GM23248 (cell line): ENCODE results near the gene SV2C. TPM values are rescaled to one million over a fixed set of nuclear protein-coding genes. Genes with fewer than 3 reads are reported as not detected.
"Not testable (repeated sequence)": the region's sequence is repeated elsewhere in the genome, so short reads cannot be mapped to it uniquely, and the experiment has no call there.

Source experiments
- DNase-seq: peaks from one replicate; pipeline ENCODE4 v3.0.0-alpha.2; 2015
- H2AFZ ChIP-seq: fragments of 200-600 bp; sonication (generic); 2 replicates; pipeline ENCODE4 v1.6.1; 2016; ENCODE audit warnings: antibody characterized with exemption
- H3F3A ChIP-seq: fragments of 200-600 bp; sonication (generic); 2 replicates; pipeline ENCODE4 v1.6.1; 2016; ENCODE audit warnings: mild to moderate bottlenecking, antibody characterized with exemption, mixed run types; ENCODE audit not compliant: insufficient read depth
- H3K27ac ChIP-seq: fragments of 200-600 bp; sonication (generic); 2 replicates; pipeline ENCODE4 v1.5.1; 2016; ENCODE audit warnings: mild to moderate bottlenecking
- H3K27me3 ChIP-seq: fragments of 200-600 bp; sonication (generic); replicated peaks from 2 replicates; pipeline ENCODE4 v1.6.1; 2016; ENCODE audit warnings: mild to moderate bottlenecking; ENCODE audit not compliant: insufficient read depth
- H3K36me3 ChIP-seq: fragments of 200-600 bp; sonication (generic); 2 replicates; pipeline ENCODE4 v1.6.1; 2016; ENCODE audit warnings: low read depth, mild to moderate bottlenecking
- H3K4me1 ChIP-seq: fragments of 200-600 bp; sonication (generic); 2 replicates; pipeline ENCODE4 v1.6.1; 2016; ENCODE audit warnings: mild to moderate bottlenecking; ENCODE audit not compliant: insufficient read depth
- H3K4me2 ChIP-seq: fragments of 200-600 bp; sonication (generic); one replicate; pipeline ENCODE4 v1.6.1; 2016; ENCODE audit warnings: mild to moderate bottlenecking; ENCODE audit not compliant: unreplicated experiment
- H3K4me3 ChIP-seq: fragments of 200-600 bp; sonication (generic); 2 replicates; pipeline ENCODE4 v1.5.1; 2016; ENCODE audit warnings: mild to moderate bottlenecking
- H3K79me2 ChIP-seq: fragments of 200-600 bp; sonication (generic); 2 replicates; pipeline ENCODE4 v1.6.1; 2016; ENCODE audit warnings: mild to moderate bottlenecking; ENCODE audit not compliant: insufficient read depth
- H3K9ac ChIP-seq: fragments of 200-600 bp; sonication (generic); 2 replicates; pipeline ENCODE4 v1.6.1; 2016; ENCODE audit warnings: mild to moderate bottlenecking
- H3K9me2 ChIP-seq: fragments of 200-600 bp; sonication (generic); 2 replicates; pipeline ENCODE4 v1.6.1; 2016; ENCODE audit warnings: mixed run types, mild to moderate bottlenecking, moderate library complexity; ENCODE audit not compliant: insufficient read depth
- H3K9me3 ChIP-seq: fragments of 200-600 bp; sonication (generic); one replicate; pipeline ENCODE4 v1.6.1; 2017; ENCODE audit warnings: low read depth
- H4K20me1 ChIP-seq: fragments of 200-600 bp; sonication (generic); 2 replicates; pipeline ENCODE4 v1.6.0; 2016; ENCODE audit not compliant: insufficient read depth
- EZH2 ChIP-seq: fragments of 200-600 bp; sonication (generic); IDR thresholded peaks from 2 replicates; pipeline ENCODE4 v1.6.1; 2018; ENCODE audit warnings: antibody characterized with exemption, mild to moderate bottlenecking; ENCODE audit not compliant: insufficient read depth, poor library complexity, severe bottlenecking
- EZH2phosphoT487 ChIP-seq: fragments of 200-600 bp; sonication (generic); IDR thresholded peaks from 2 replicates; pipeline ENCODE4 v1.6.1; 2018; ENCODE audit warnings: antibody characterized with exemption, moderate library complexity, mild to moderate bottlenecking, low read depth; ENCODE audit not compliant: insufficient read depth
- WGBS, 2 experiments: methylation state at CpG; one replicate each; pipeline ENCODE4 v1.1.6; 2015 to 2017; ENCODE audit warnings: low lambda C conversion rate in 2 of 2, low coverage in 1 of 2; ENCODE audit errors: missing lambda C conversion rate in 2 of 2; 5-methylcytosine and 5-hydroxymethylcytosine counted together
- in situ Hi-C: fragments of 300-500 bp; cut with MboI; formaldehyde crosslinking; loops from 2 replicates; pipeline ENCODE4 v1.15.0; 2020
- polyA plus RNA-seq: library from polyadenylated mRNA; unstranded; fragments of >200 nt; fragmentation: Nextera tagmentation; extraction: Ambion mirVana; gene quantifications from 2 replicates; pipeline ENCODE4 v1.2.1, GENCODE V29; 2016
- total RNA-seq: library from RNA; depleted of rRNA; stranded (reverse); fragments of >200 nt; shearing (Covaris generic); gene quantifications from 2 replicates; pipeline ENCODE4 v1.2.3, GENCODE V29; 2014

SV2C gene
- total and polyA plus RNA-seq, 2 experiments from 2014 or later, result not detected

GRCh38 chr5:76236684-76237083, 153.5 kb downstream of the SV2C start:
- no peaks in the 10 kb centered on the region for H4K20me1 ChIP-seq
- H2AFZ ChIP-seq, result no peak overlapping the region
- no peaks in the 10 kb centered on the region for H3K79me2 ChIP-seq
- no peak overlapping the region for H3K4me3 ChIP-seq
- no peaks in the 10 kb centered on the region for H3K9me3 ChIP-seq
- WGBS, 2 experiments, result 39 to 40% methylated on average over 4 of the region's 4 CpGs
- H3K9ac ChIP-seq, result no peak overlapping the region
- H3K4me1 ChIP-seq, result no peaks in the 10 kb centered on the region
- no peaks in the 10 kb centered on the region for H3K36me3 ChIP-seq
- H3F3A ChIP-seq, result no peaks in the 10 kb centered on the region
- in situ Hi-C loops, result no loop called here
- no peaks in the 10 kb centered on the region for H3K9me2 ChIP-seq
- DNase-seq, result no peak
- TF ChIP-seq EZH2phosphoT487, result no peak
- TF ChIP-seq EZH2, result no peak
- no peak overlapping the region for H3K27ac ChIP-seq
- no peaks in the 10 kb centered on the region for H3K27me3 ChIP-seq
- H3K4me2 ChIP-seq, result no peak overlapping the region

DNA sequence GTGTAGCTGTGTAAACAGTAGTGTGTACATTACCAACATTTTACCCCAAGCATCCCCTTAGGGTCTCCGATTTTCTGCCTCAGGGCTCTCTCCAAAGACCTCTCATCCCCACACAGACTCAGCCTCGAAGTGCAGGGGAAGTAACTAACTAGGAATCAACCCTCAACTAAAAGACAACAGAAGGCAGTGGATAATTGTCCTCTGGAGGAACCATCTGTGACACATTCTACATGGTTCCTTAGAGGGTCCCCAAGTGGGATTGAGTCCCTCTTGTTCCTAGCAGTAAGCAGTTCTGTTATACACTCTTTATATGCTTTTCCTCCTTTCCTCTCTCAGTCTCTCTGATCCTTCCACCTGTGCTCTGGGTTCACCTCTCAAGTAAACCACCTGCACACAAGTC, 157.2 kb downstream of the SV2C start:
- H3K9me3 ChIP-seq, result no peaks in the 10 kb centered on the region
- H3K79me2 ChIP-seq, result no peaks in the 10 kb centered on the region
- no peak overlapping the region for H3K4me2 ChIP-seq
- H3K9me2 ChIP-seq, result no peaks in the 10 kb centered on the region
- TF ChIP-seq EZH2, result no peak
- TF ChIP-seq EZH2phosphoT487, result no peak
- H3K27ac ChIP-seq, result no peak overlapping the region
- 2 to 10% methylated on average over 2 of the region's 2 CpGs for WGBS, 2 experiments
- no peak overlapping the region for H2AFZ ChIP-seq
- DNase-seq, result no peak
- H3F3A ChIP-seq, result no peaks in the 10 kb centered on the region
- no peaks in the 10 kb centered on the region for H4K20me1 ChIP-seq
- H3K4me3 ChIP-seq, result no peak overlapping the region
- no peaks in the 10 kb centered on the region for H3K4me1 ChIP-seq
- no peaks in the 10 kb centered on the region for H3K36me3 ChIP-seq
- in situ Hi-C loops, result no loop called here
- no peak overlapping the region for H3K9ac ChIP-seq
- H3K27me3 ChIP-seq, result no peaks in the 10 kb centered on the region

GRCh38 chr5:76242155-76242554, 159.0 kb downstream of the SV2C start:
- H3K9me3 ChIP-seq, H3F3A ChIP-seq, H3K27ac ChIP-seq, H4K20me1 ChIP-seq, H3K36me3 ChIP-seq, H3K4me3 ChIP-seq, in situ Hi-C loops, H3K27me3 ChIP-seq, H3K4me2 ChIP-seq, DNase-seq, H3K9me2 ChIP-seq, H3K79me2 ChIP-seq, H2AFZ ChIP-seq, H3K9ac ChIP-seq, H3K4me1 ChIP-seq: not testable (repeated sequence)
- WGBS, 2 experiments, result 79 to 81% methylated on average over 21 to 22 of the region's 22 CpGs

- Histone ChIP-seq H3K27me3 (no peaks in the 10 kb centered on the region; the same call in 1 of the 2 replicates), H4K20me1 (no peaks in the 10 kb centered on the region), H3K4me2 (no peak overlapping the region), H3K79me2 (no peaks in the 10 kb centered on the region), H3F3A (no peaks in the 10 kb centered on the region), H3K9me2 (no peaks in the 10 kb centered on the region), H3K27ac (no peak overlapping the region), H3K4me3 (no peak overlapping the region), H3K36me3 (no peaks in the 10 kb centered on the region), H2AFZ (no peak overlapping the region), H3K4me1 (no peaks in the 10 kb centered on the region), H3K9ac (no peak overlapping the region), H3K9me3 (no peaks in the 10 kb centered on the region)
- whole genome bisulfite sequencing, 2 experiments, result 16 to 22% methylated on average over 3 of the region's 3 CpGs
- in situ Hi-C loops, result no loop called here
- no peak for DNase-seq
- no peak for TF ChIP-seq EZH2
- TF ChIP-seq EZH2phosphoT487, result no peak
Measured at GRCh38 chr5:76245590-76245989, 162.4 kb downstream of the SV2C start.

GRCh38 chr5:76249621-76250020, 166.4 kb downstream of the SV2C start:
- Histone ChIP-seq H3K79me2 (no peaks in the 10 kb centered on the region), H3K27me3 (peaks cover 1% of the 10 kb centered on the region), H3K36me3 (no peaks in the 10 kb centered on the region), H3K9me2 (no peaks in the 10 kb centered on the region), H3K9ac (no peak overlapping the region), H2AFZ (no peak overlapping the region), H3K9me3 (no peaks in the 10 kb centered on the region), H3K27ac (no peak overlapping the region), H4K20me1 (no peaks in the 10 kb centered on the region), H3K4me2 (no peak overlapping the region), H3F3A (no peaks in the 10 kb centered on the region), H3K4me1 (no peaks in the 10 kb centered on the region), H3K4me3 (no peak overlapping the region)
- in situ Hi-C loops, result no loop called here
- no peak for DNase-seq
- WGBS, 2 experiments, result 75 to 78% methylated on average over 7 of the region's 7 CpGs
- TF ChIP-seq EZH2 (no peak), EZH2phosphoT487 (no peak)
